HG03571 (cell line): Measurements from ENCODE around the gene ANLN.
A peak's percentile ranks its signal among the peaks of the same experiment; 100 is the strongest.
"Not testable (repeated sequence)": the region's sequence is repeated elsewhere in the genome, so short reads cannot be mapped to it uniquely, and the experiment has no call there.

ENCODE experiments used
- ATAC-seq: cut with Tn5 transposase; IDR thresholded peaks from one replicate; pipeline ENCODE4 v1.9.1; 2021; ENCODE audit not compliant: unreplicated experiment

ANLN gene

GRCh38 chr7:36389371-36390198 lies at the start of gene ANLN:
ANLN (plus strand) TSS chr7:36389862; CDS start chr7:36390027, 165 bp downstream.
- peak; percentile 69 for ATAC-seq

GRCh38 chr7:36343548-36343947 lies 46.1 kb upstream of the ANLN start:
- ATAC-seq, result no peak

- no peak for ATAC-seq
These were observed 45.0 kb upstream of the ANLN start for GRCh38 chr7:36344622-36345021.

- no peak for ATAC-seq
These were observed 43.3 kb upstream of the ANLN start for GRCh38 chr7:36346260-36346831.

- no peak for ATAC-seq
These were observed 41.4 kb upstream of the ANLN start for GRCh38 chr7:36348256-36348655.

GRCh38 chr7:36348771-36349170 lies 40.9 kb upstream of the ANLN start:
- no peak for ATAC-seq

GRCh38 chr7:36349626-36350025 lies 40.0 kb upstream of the ANLN start:
- no peak for ATAC-seq

GRCh38 chr7:36355490-36355889 lies 34.2 kb upstream of the ANLN start:
- ATAC-seq, result no peak

- ATAC-seq, result no peak
These were observed 32.6 kb upstream of the ANLN start for GRCh38 chr7:36357054-36357453.

GRCh38 chr7:36358589-36358988 lies 31.1 kb upstream of the ANLN start:
- ATAC-seq, result no peak

GRCh38 chr7:36360244-36360643 lies 29.4 kb upstream of the ANLN start:
- no peak for ATAC-seq

- ATAC-seq, result no peak
These were observed 28.4 kb upstream of the ANLN start for GRCh38 chr7:36361227-36361626.

- ATAC-seq, result no peak
These were observed 26.1 kb upstream of the ANLN start for GRCh38 chr7:36363515-36363914.

- no peak for ATAC-seq
These were observed 23.5 kb upstream of the ANLN start for GRCh38 chr7:36366005-36366717.

- peak; percentile 97 for ATAC-seq
These were observed 22.7 kb upstream of the ANLN start for GRCh38 chr7:36366718-36367560.

- no peak for ATAC-seq
These were observed 22.0 kb upstream of the ANLN start for GRCh38 chr7:36367561-36368077.

- ATAC-seq, result no peak
These were observed 21.2 kb upstream of the ANLN start for GRCh38 chr7:36368496-36368895.

GRCh38 chr7:36369171-36369570 lies 20.5 kb upstream of the ANLN start:
- no peak for ATAC-seq

- no peak for ATAC-seq
These were observed 19.6 kb upstream of the ANLN start for GRCh38 chr7:36370046-36370445.

GRCh38 chr7:36372156-36372555 lies 17.5 kb upstream of the ANLN start:
- no peak for ATAC-seq

- not testable (repeated sequence) for ATAC-seq
These were observed 11.1 kb upstream of the ANLN start for GRCh38 chr7:36378555-36378954.
